ENCODE results near the gene EIPR1.
"Not testable (repeated sequence)": the region's sequence is repeated elsewhere in the genome, so short reads cannot be mapped to it uniquely, and the experiment has no call there.

The EIPR1 gene

DNA sequence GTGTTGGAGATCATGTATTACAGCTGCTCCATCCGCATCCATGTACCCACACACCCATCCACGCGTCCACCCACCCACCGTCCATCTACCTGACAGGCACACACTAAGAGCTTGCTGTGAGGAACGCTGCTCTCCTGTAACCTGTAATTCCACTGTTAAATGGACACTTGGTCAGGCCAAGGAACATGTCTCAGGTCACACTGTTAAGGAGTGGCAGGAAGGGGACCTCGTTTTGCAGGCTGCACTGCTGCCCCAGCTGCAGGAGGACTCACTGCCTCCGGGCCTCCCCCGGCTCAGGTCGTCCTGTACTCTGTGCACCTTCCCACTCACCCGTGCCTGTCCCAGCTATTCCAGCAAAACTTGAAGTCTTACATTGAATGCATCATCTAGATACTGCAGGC is 170.5 kb downstream of the EIPR1 start:
- no peak overlapping the region for H3K27ac ChIP-seq (ENCODE audit: low read depth, low read length)
- H3K36me3 ChIP-seq (ENCODE audit: insufficient read depth, low read length), result no peaks in the 10 kb centered on the region
- no peaks in the 10 kb centered on the region for H3K27me3 ChIP-seq (ENCODE audit: control insufficient read depth in 1 of 2, insufficient read depth in 2 of 2, low read length in 2 of 2)
- no peaks in the 10 kb centered on the region for H3K4me1 ChIP-seq (ENCODE audit: insufficient read depth, low read length)
- no peaks in the 10 kb centered on the region for H3K9me3 ChIP-seq (ENCODE audit: low read length)
- H3K4me3 ChIP-seq (ENCODE audit: low read depth in 1 of 2, low read length in 2 of 2), result no peak overlapping the region
- no peak overlapping the region for H3K9ac ChIP-seq (ENCODE audit: low read length)

- no peak overlapping the region for H3K27ac ChIP-seq (ENCODE audit: low read depth, low read length)
- no peaks in the 10 kb centered on the region for H3K27me3 ChIP-seq (ENCODE audit: control insufficient read depth in 1 of 2, insufficient read depth in 2 of 2, low read length in 2 of 2)
- no peaks in the 10 kb centered on the region for H3K9me3 ChIP-seq (ENCODE audit: low read length)
- H3K4me1 ChIP-seq (ENCODE audit: insufficient read depth, low read length), result no peaks in the 10 kb centered on the region
- H3K4me3 ChIP-seq (ENCODE audit: low read depth in 1 of 2, low read length in 2 of 2), result no peak overlapping the region
- H3K36me3 ChIP-seq (ENCODE audit: insufficient read depth, low read length), result no peaks in the 10 kb centered on the region
- H3K9ac ChIP-seq (ENCODE audit: low read length), result no peak overlapping the region
These were observed 171.8 kb downstream of the EIPR1 start for GRCh38 chr2:3205845-3206244.

- Histone ChIP-seq H3K4me3 (ENCODE audit: low read depth in 1 of 2, low read length in 2 of 2) (no peak overlapping the region), H3K27ac (ENCODE audit: low read depth, low read length) (no peak overlapping the region), H3K9ac (ENCODE audit: low read length) (no peak overlapping the region), H3K4me1 (ENCODE audit: insufficient read depth, low read length) (no peaks in the 10 kb centered on the region), H3K36me3 (ENCODE audit: insufficient read depth, low read length) (no peaks in the 10 kb centered on the region), H3K9me3 (ENCODE audit: low read length) (no peaks in the 10 kb centered on the region), H3K27me3 (ENCODE audit: control insufficient read depth in 1 of 2, insufficient read depth in 2 of 2, low read length in 2 of 2) (no peaks in the 10 kb centered on the region)
These were observed 173.4 kb downstream of the EIPR1 start for GRCh38 chr2:3204031-3204821.

GRCh38 chr2:3203497-3204019 is 174.1 kb downstream of the EIPR1 start:
- Histone ChIP-seq H3K36me3 (ENCODE audit: insufficient read depth, low read length) (no peaks in the 10 kb centered on the region), H3K4me3 (ENCODE audit: low read depth in 1 of 2, low read length in 2 of 2) (no peak overlapping the region), H3K9ac (ENCODE audit: low read length) (no peak overlapping the region), H3K4me1 (ENCODE audit: insufficient read depth, low read length) (no peaks in the 10 kb centered on the region), H3K27me3 (ENCODE audit: control insufficient read depth in 1 of 2, insufficient read depth in 2 of 2, low read length in 2 of 2) (no peaks in the 10 kb centered on the region), H3K9me3 (ENCODE audit: low read length) (no peaks in the 10 kb centered on the region), H3K27ac (ENCODE audit: low read depth, low read length) (no peak overlapping the region)

- Histone ChIP-seq H3K27me3 (ENCODE audit: control insufficient read depth in 1 of 2, insufficient read depth in 2 of 2, low read length in 2 of 2) (no peaks in the 10 kb centered on the region), H3K4me1 (ENCODE audit: insufficient read depth, low read length) (no peaks in the 10 kb centered on the region), H3K4me3 (ENCODE audit: low read depth in 1 of 2, low read length in 2 of 2) (no peak overlapping the region), H3K9me3 (ENCODE audit: low read length) (no peaks in the 10 kb centered on the region), H3K36me3 (ENCODE audit: insufficient read depth, low read length) (no peaks in the 10 kb centered on the region), H3K9ac (ENCODE audit: low read length) (no peak overlapping the region), H3K27ac (ENCODE audit: low read depth, low read length) (no peak overlapping the region)
These were observed 174.7 kb downstream of the EIPR1 start for GRCh38 chr2:3202926-3203325.

GRCh38 chr2:3201281-3201680 is 176.3 kb downstream of the EIPR1 start:
- H3K9ac ChIP-seq (ENCODE audit: low read length), result no peak overlapping the region
- H3K27me3 ChIP-seq (ENCODE audit: control insufficient read depth in 1 of 2, insufficient read depth in 2 of 2, low read length in 2 of 2), result no peaks in the 10 kb centered on the region
- H3K4me3 ChIP-seq (ENCODE audit: low read depth in 1 of 2, low read length in 2 of 2), result no peak overlapping the region
- H3K27ac ChIP-seq (ENCODE audit: low read depth, low read length), result no peak overlapping the region
- H3K36me3 ChIP-seq (ENCODE audit: insufficient read depth, low read length), result no peaks in the 10 kb centered on the region
- H3K9me3 ChIP-seq (ENCODE audit: low read length), result no peaks in the 10 kb centered on the region
- no peaks in the 10 kb centered on the region for H3K4me1 ChIP-seq (ENCODE audit: insufficient read depth, low read length)

- no peak overlapping the region for H3K9ac ChIP-seq (ENCODE audit: low read length)
- no peaks in the 10 kb centered on the region for H3K4me1 ChIP-seq (ENCODE audit: insufficient read depth, low read length)
- H3K4me3 ChIP-seq (ENCODE audit: low read depth in 1 of 2, low read length in 2 of 2), result no peak overlapping the region
- no peaks in the 10 kb centered on the region for H3K9me3 ChIP-seq (ENCODE audit: low read length)
- no peaks in the 10 kb centered on the region for H3K36me3 ChIP-seq (ENCODE audit: insufficient read depth, low read length)
- no peak overlapping the region for H3K27ac ChIP-seq (ENCODE audit: low read depth, low read length)
- no peaks in the 10 kb centered on the region for H3K27me3 ChIP-seq (ENCODE audit: control insufficient read depth in 1 of 2, insufficient read depth in 2 of 2, low read length in 2 of 2)
These were observed 177.1 kb downstream of the EIPR1 start for GRCh38 chr2:3200420-3200939.

- H3K27me3 ChIP-seq (ENCODE audit: control insufficient read depth in 1 of 2, insufficient read depth in 2 of 2, low read length in 2 of 2), result no peaks in the 10 kb centered on the region
- no peak overlapping the region for H3K4me3 ChIP-seq (ENCODE audit: low read depth in 1 of 2, low read length in 2 of 2)
- H3K36me3 ChIP-seq (ENCODE audit: insufficient read depth, low read length), result no peaks in the 10 kb centered on the region
- no peaks in the 10 kb centered on the region for H3K9me3 ChIP-seq (ENCODE audit: low read length)
- H3K27ac ChIP-seq (ENCODE audit: low read depth, low read length), result no peak overlapping the region
- H3K4me1 ChIP-seq (ENCODE audit: insufficient read depth, low read length), result no peaks in the 10 kb centered on the region
- H3K9ac ChIP-seq (ENCODE audit: low read length), result no peak overlapping the region
These were observed 177.8 kb downstream of the EIPR1 start for GRCh38 chr2:3199627-3200345.

- H3K9me3 ChIP-seq (ENCODE audit: low read length); H3K27me3 ChIP-seq (ENCODE audit: control insufficient read depth in 1 of 2, insufficient read depth in 2 of 2, low read length in 2 of 2); H3K4me3 ChIP-seq (ENCODE audit: low read depth in 1 of 2, low read length in 2 of 2); H3K36me3 ChIP-seq (ENCODE audit: insufficient read depth, low read length); H3K4me1 ChIP-seq (ENCODE audit: insufficient read depth, low read length); H3K27ac ChIP-seq (ENCODE audit: low read depth, low read length); H3K9ac ChIP-seq (ENCODE audit: low read length): not testable (repeated sequence)
These were observed 178.9 kb downstream of the EIPR1 start for GRCh38 chr2:3198671-3199192.

DNA sequence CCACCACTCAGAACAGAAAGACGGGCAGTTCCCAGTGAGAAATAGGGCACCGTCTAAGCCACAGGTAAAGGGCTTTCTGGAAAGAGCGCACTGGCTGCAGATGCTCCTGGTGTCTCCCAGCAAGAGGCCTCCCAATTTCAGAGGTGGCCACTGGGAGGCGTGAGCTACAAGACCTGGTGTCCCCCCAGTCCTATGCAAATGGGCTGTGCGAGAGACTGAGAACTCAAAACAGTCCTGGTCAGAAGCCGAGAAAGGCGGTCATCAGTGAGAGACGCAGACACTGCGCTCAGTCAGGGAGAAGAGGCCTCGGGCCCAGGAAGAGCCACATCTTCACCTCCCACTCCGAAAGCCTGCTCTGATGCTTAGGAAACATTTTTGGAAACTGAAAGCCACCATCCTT is 179.5 kb downstream of the EIPR1 start:
- no peaks in the 10 kb centered on the region for H3K4me1 ChIP-seq (ENCODE audit: insufficient read depth, low read length)
- no peak overlapping the region for H3K27ac ChIP-seq (ENCODE audit: low read depth, low read length)
- H3K36me3 ChIP-seq (ENCODE audit: insufficient read depth, low read length), result no peaks in the 10 kb centered on the region
- no peak overlapping the region for H3K4me3 ChIP-seq (ENCODE audit: low read depth in 1 of 2, low read length in 2 of 2)
- H3K9ac ChIP-seq (ENCODE audit: low read length), result no peak overlapping the region
- H3K27me3 ChIP-seq (ENCODE audit: control insufficient read depth in 1 of 2, insufficient read depth in 2 of 2, low read length in 2 of 2), result no peaks in the 10 kb centered on the region
- no peaks in the 10 kb centered on the region for H3K9me3 ChIP-seq (ENCODE audit: low read length)

GRCh38 chr2:3197308-3197707 is 180.3 kb downstream of the EIPR1 start:
- H3K27ac ChIP-seq (ENCODE audit: low read depth, low read length), result no peak overlapping the region
- no peaks in the 10 kb centered on the region for H3K4me1 ChIP-seq (ENCODE audit: insufficient read depth, low read length)
- peaks cover under 1% of the 10 kb centered on the region for H3K36me3 ChIP-seq (ENCODE audit: insufficient read depth, low read length)
- H3K4me3 ChIP-seq (ENCODE audit: low read depth in 1 of 2, low read length in 2 of 2), result no peak overlapping the region
- no peaks in the 10 kb centered on the region for H3K9me3 ChIP-seq (ENCODE audit: low read length)
- no peak overlapping the region for H3K9ac ChIP-seq (ENCODE audit: low read length)
- H3K27me3 ChIP-seq (ENCODE audit: control insufficient read depth in 1 of 2, insufficient read depth in 2 of 2, low read length in 2 of 2), result no peaks in the 10 kb centered on the region

All from muscle layer of colon (tissue), 2 donors.